Osteoblast (primary cell): Measurements from ENCODE around the gene KANK2. TPM values are rescaled to one million over a fixed set of nuclear protein-coding genes. Genes with fewer than 3 reads are reported as not detected.

Source experiments
- DNase-seq: peaks from one replicate; pipeline ENCODE4 v3.0.0; 2011; ENCODE audit warnings: low spot score, mixed read lengths; ENCODE audit not compliant: insufficient read length; ENCODE audit errors: missing footprints
- H2AFZ ChIP-seq: 2 replicates; pipeline ENCODE4 v1.6.0; 2011; ENCODE audit warnings: mild to moderate bottlenecking, low read length
- H3K27ac ChIP-seq: 2 replicates; pipeline ENCODE4 v1.5.1; 2011; ENCODE audit warnings: mild to moderate bottlenecking, low read depth, low read length, moderate library complexity
- H3K27me3 ChIP-seq: 2 replicates; pipeline ENCODE4 v1.6.0; 2012; ENCODE audit warnings: mild to moderate bottlenecking, control low read depth, inconsistent platforms, low read length, moderate library complexity; ENCODE audit not compliant: insufficient read depth
- H3K36me3 ChIP-seq: 2 replicates; pipeline ENCODE4 v1.5.1; 2011; ENCODE audit warnings: mild to moderate bottlenecking, low read length, control low read depth, moderate library complexity; ENCODE audit not compliant: insufficient read depth
- H3K4me1 ChIP-seq: 2 replicates; pipeline ENCODE4 v1.5.1; 2011; ENCODE audit warnings: mild to moderate bottlenecking, low read length, control low read depth, moderate library complexity; ENCODE audit not compliant: insufficient read depth
- H3K4me2 ChIP-seq: 2 replicates; pipeline ENCODE4 v1.6.0; 2011; ENCODE audit warnings: mild to moderate bottlenecking, low read length; ENCODE audit not compliant: insufficient read depth
- H3K4me3 ChIP-seq: fragments of 200-600 bp; sonication (generic); 3 replicates; pipeline ENCODE4 v1.5.1; 2012; ENCODE audit warnings: mild to moderate bottlenecking, low read length, inconsistent platforms; ENCODE audit not compliant: insufficient read depth
- H3K79me2 ChIP-seq: 2 replicates; pipeline ENCODE4 v1.6.0; 2012; ENCODE audit warnings: mild to moderate bottlenecking, low read length, control low read depth, inconsistent platforms; ENCODE audit not compliant: insufficient read depth
- H3K9me3 ChIP-seq: 2 replicates; pipeline ENCODE4 v1.5.1; 2011; ENCODE audit warnings: low read depth, low read length, control low read depth
- H4K20me1 ChIP-seq: 2 replicates; pipeline ENCODE4 v1.6.0; 2012; ENCODE audit warnings: mild to moderate bottlenecking, low read length, control low read depth; ENCODE audit not compliant: insufficient read depth
- CTCF ChIP-seq: IDR thresholded peaks from 2 replicates; pipeline ENCODE4 v1.5.1; 2011; ENCODE audit warnings: mild to moderate bottlenecking, low read depth, low read length, moderate library complexity; ENCODE audit errors: extremely low read depth
- total RNA-seq: library from RNA; depleted of rRNA; stranded (reverse); fragments of >200 nt; gene quantifications from 2 replicates; pipeline ENCODE4 v1.2.3, GENCODE V29; 2012

KANK2 gene
- total RNA-seq, 1 donor = 295 TPM

GRCh38 chr19:11234486-11235075 lies 37.2 kb upstream of the KANK2 start:
- Histone ChIP-seq H3K4me1 (no peaks in the 10 kb centered on the region), H3K27me3 (no peaks in the 10 kb centered on the region), H3K4me3 (no peak overlapping the region), H4K20me1 (no peaks in the 10 kb centered on the region), H3K4me2 (no peak overlapping the region), H3K79me2 (no peaks in the 10 kb centered on the region), H3K9me3 (no peaks in the 10 kb centered on the region), H3K27ac (no peak overlapping the region), H2AFZ (no peak overlapping the region), H3K36me3 (peaks cover 11% of the 10 kb centered on the region)
- peak; percentile 31 for DNase-seq
- TF ChIP-seq CTCF = no peak

- no peak for TF ChIP-seq CTCF
- Histone ChIP-seq H3K9me3 (no peaks in the 10 kb centered on the region), H4K20me1 (no peaks in the 10 kb centered on the region), H3K4me1 (no peaks in the 10 kb centered on the region), H2AFZ (no peak overlapping the region), H3K27me3 (no peaks in the 10 kb centered on the region), H3K36me3 (peaks cover 7% of the 10 kb centered on the region), H3K4me2 (no peak overlapping the region), H3K27ac (no peak overlapping the region), H3K4me3 (no peak overlapping the region), H3K79me2 (no peaks in the 10 kb centered on the region)
- peak; percentile 47 for DNase-seq
Observed at GRCh38 chr19:11233073-11233472, 35.7 kb upstream of the KANK2 start.

- no peak overlapping the region for H2AFZ ChIP-seq
- TF ChIP-seq CTCF = no peak
- H4K20me1 ChIP-seq = no peaks in the 10 kb centered on the region
Observed at GRCh38 chr19:11232555-11232954, 35.2 kb upstream of the KANK2 start.

GRCh38 chr19:11230621-11231386 lies 33.5 kb upstream of the KANK2 start:
- Histone ChIP-seq H3K27ac (no peak overlapping the region), H3K4me1 (no peaks in the 10 kb centered on the region), H2AFZ (no peak overlapping the region), H3K36me3 (peaks cover 12% of the 10 kb centered on the region), H3K27me3 (no peaks in the 10 kb centered on the region), H3K4me3 (no peak overlapping the region), H4K20me1 (no peaks in the 10 kb centered on the region), H3K4me2 (no peak overlapping the region), H3K9me3 (no peaks in the 10 kb centered on the region), H3K79me2 (no peaks in the 10 kb centered on the region)
- no peak for TF ChIP-seq CTCF
- peak; percentile 43 for DNase-seq

More at GRCh38 chr19:11232555-11232954, 35.2 kb upstream of the KANK2 start:
- DNase-seq = peak; percentile 67
- Histone ChIP-seq H3K4me3 (no peak overlapping the region), H3K4me1 (no peaks in the 10 kb centered on the region), H3K9me3 (no peaks in the 10 kb centered on the region), H3K27me3 (no peaks in the 10 kb centered on the region), H3K27ac (no peak overlapping the region), H3K4me2 (no peak overlapping the region), H3K36me3 (peaks cover 7% of the 10 kb centered on the region), H3K79me2 (no peaks in the 10 kb centered on the region)
